Adrenal gland (tissue), 5 donors: ENCODE data around the gene NCK1.

Source experiments
- POLR2A ChIP-seq, 2 donors: fragments of 450-650 bp; IDR thresholded peaks; one replicate each; pipeline ENCODE4 v1.6.1; 2017; ENCODE audit warnings: antibody characterized with exemption in 2 of 2, mild to moderate bottlenecking in 2 of 2, moderate library complexity in 1 of 2
- TF ChIP-seq, protein P1 (sequence below), 6 experiments: fragments of 450-650 bp in 4 of 6; fragments of 200-600 bp in 2 of 6; sonication (generic) in 1 of 6; IDR thresholded peaks; 1 replicate in 5 of 6; 2 replicates in 1 of 6; pipeline versions ENCODE4 v1.5.1 to v1.8.0; 2016 to 2021; ENCODE audit warnings: antibody characterized with exemption in 6 of 6, mild to moderate bottlenecking in 2 of 6, moderate library complexity in 1 of 6
- donor health status: DM: no; HTN: no; CAD: no.

DNA sequence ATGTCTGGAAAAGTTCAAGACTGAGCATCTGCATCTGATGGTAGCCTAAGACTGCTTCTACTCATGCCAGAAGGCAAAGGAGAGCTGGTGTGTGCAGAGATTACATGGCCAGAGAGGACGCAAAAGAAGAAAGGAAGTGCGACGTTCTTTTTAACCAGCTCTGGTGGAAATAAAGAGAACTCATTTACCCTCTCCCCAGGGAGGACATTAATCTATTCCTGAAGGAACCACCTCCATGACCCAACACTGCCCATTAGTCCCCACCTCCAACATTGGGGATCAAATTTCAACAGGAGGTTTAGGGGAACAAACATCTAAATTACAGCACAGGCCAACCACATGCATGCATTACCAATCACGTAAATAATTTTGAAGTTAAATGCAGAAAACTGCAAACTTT lies 1.5 kb upstream of the NCK1 start:
- TF ChIP-seq, protein P1, sequence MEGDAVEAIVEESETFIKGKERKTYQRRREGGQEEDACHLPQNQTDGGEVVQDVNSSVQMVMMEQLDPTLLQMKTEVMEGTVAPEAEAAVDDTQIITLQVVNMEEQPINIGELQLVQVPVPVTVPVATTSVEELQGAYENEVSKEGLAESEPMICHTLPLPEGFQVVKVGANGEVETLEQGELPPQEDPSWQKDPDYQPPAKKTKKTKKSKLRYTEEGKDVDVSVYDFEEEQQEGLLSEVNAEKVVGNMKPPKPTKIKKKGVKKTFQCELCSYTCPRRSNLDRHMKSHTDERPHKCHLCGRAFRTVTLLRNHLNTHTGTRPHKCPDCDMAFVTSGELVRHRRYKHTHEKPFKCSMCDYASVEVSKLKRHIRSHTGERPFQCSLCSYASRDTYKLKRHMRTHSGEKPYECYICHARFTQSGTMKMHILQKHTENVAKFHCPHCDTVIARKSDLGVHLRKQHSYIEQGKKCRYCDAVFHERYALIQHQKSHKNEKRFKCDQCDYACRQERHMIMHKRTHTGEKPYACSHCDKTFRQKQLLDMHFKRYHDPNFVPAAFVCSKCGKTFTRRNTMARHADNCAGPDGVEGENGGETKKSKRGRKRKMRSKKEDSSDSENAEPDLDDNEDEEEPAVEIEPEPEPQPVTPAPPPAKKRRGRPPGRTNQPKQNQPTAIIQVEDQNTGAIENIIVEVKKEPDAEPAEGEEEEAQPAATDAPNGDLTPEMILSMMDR (IDR thresholded peaks at IDR 0.05) = no peak
- no peak for TF ChIP-seq POLR2A (IDR thresholded peaks at IDR 0.05)
